MM.1S (cell line): ENCODE measurements around the gene ENOX2.

ENCODE experiments used
- CTCF ChIP-seq: fragments of 300-600 bp; sonication (generic); IDR thresholded peaks from 2 replicates; pipeline ENCODE4 v1.5.1; 2016; ENCODE audit warnings: antibody characterized with exemption, low read length, mixed read lengths
- EZH2 ChIP-seq: fragments of 300-600 bp; sonication (generic); optimal IDR thresholded peaks from 2 replicates; pipeline ENCODE3; 2017; ENCODE audit warnings: low read depth, mild to moderate bottlenecking, antibody characterized with exemption, low read length, mixed read lengths

- TF ChIP-seq CTCF (no peak), EZH2 (no peak)
Observed at GRCh38 chrX:130937101-130937500, 34.1 kb upstream of the ENOX2 start.
